HG03439 (cell line): ENCODE results near the gene SMURF1.
"Not testable (repeated sequence)": the region's sequence is repeated elsewhere in the genome, so short reads cannot be mapped to it uniquely, and the experiment has no call there.

Experiments
- ATAC-seq: cut with Tn5 transposase; IDR thresholded peaks from one replicate; pipeline ENCODE4 v1.9.1; 2021; ENCODE audit warnings: mild to moderate bottlenecking, moderate library complexity; ENCODE audit not compliant: unreplicated experiment

The SMURF1 gene

GRCh38 chr7:99070361-99070760 lies 73.5 kb downstream of the SMURF1 start:
- ATAC-seq: no peak

GRCh38 chr7:99061001-99061776 lies 82.7 kb downstream of the SMURF1 start:
- no peak for ATAC-seq

DNA sequence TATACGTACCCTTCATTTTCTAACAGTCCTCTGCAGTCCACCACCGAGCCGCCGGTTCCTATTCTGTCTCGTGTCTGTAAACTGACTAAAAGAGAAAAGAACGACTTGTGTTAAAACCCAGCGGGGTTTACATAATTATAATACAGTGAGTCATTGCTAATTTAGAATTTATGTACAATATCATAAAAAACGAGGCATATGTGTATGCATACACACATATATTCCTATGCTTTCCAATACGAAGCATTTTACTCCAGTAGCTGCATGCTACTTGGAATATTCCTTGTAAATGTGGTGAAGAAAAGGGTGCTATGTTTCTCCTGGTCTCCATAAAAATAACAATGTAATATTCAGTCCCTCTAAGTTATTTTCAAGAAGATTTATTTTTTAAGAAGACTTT lies 89.1 kb downstream of the SMURF1 start:
- ATAC-seq: no peak

GRCh38 chr7:99050971-99051370 lies 92.9 kb downstream of the SMURF1 start:
- ATAC-seq: no peak

DNA sequence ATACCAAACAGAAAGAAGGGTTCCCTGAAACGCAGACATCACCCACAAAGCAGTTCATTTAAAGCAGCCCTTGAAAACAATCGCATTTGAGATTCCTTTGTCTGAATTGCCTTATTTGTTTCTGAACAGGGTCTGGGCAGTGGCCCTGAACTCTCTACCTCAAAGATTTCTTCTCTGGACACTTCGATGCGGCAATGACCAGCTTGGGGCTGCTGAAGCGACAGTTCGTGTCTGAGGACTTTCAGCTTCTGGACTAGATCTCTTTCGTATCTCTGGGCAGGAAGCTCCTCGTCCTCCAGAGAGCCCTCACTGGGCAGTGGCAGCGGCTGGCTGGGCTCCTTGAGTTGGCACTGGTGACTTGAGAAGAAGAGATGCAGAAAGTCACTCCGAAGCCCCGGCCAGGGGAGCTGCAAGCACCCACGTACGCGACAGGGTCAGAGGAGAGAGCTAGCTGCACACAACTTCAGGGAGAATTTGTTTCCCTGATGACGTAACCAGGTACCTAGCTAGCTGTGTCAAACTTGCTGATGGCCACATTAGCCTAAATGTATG lies 96.3 kb downstream of the SMURF1 start:
- ATAC-seq: no peak

DNA sequence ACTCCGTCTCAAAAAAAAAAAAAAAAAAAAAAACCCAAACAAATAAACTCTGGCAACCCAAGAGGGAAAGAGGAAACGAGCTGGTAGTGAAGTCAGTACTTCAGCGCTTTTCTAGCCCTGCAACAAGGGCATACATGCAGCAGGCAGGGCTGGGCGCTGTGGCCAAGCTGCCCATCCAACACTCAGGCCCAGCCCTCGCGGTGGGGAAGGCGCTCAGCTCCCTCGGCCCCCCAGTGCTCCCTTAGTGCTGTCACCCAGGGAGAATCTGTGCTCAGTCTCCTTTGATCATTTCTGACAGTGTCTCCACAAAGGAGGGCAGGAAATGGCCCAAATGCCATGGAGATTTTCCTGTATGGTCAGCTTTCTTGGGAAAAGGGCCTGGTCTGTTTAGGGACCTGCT lies 97.2 kb downstream of the SMURF1 start:
- ATAC-seq: no peak

DNA sequence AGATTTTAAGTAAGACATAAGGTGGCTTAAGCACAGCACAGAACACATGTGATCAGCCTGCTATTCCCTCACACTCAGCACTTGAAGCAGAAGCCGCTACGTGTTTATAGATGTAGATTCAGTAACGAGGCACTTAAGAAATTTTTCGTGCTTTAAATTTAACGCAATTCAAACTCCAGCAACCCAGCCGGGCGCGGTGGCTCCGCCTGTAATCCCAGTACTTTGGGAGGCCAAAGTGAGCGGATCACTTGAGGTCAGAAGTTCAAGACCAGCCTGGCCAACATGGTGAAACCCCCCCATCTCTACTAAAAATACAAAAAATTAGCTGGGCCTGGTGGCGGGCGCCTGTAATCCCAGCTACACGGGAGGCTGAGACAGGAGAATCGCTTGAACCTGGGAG lies 97.6 kb downstream of the SMURF1 start:
- ATAC-seq: not testable (repeated sequence)

- ATAC-seq: not testable (repeated sequence)
Observed at GRCh38 chr7:99044858-99045257, 99.0 kb downstream of the SMURF1 start.

GRCh38 chr7:99042957-99043356 lies 101.0 kb downstream of the SMURF1 start:
- no peak for ATAC-seq

- ATAC-seq: no peak
Observed at GRCh38 chr7:99041526-99041925, 102.4 kb downstream of the SMURF1 start.

- ATAC-seq: no peak
Observed at GRCh38 chr7:99040104-99040958, 103.6 kb downstream of the SMURF1 start.

DNA sequence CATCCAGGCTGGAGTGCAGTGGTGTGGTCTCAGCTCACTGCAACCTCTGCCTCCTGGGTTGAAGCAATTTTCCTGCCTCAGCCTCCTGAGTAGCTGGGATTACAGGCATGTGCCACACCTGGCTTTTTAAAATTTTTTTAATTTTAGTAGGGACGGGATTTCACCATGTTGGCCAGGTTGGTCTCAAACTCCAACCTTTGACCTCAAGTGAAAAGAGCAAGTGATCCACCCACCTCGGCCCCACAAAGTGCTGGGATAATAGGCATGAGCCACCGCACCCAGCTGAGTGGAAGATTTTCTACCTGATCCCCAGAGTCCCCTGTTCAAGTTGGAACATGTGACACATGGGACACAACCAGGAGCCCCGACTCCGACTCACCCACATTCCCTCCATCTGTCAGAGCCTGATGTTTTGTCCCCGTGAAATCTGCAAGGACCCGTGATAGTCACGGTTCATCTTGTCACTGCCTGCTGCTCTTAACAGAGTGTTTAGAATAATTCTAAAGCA lies 104.5 kb downstream of the SMURF1 start:
- ATAC-seq: no peak

GRCh38 chr7:99038086-99038855 lies 105.6 kb downstream of the SMURF1 start:
- ATAC-seq: no peak

DNA sequence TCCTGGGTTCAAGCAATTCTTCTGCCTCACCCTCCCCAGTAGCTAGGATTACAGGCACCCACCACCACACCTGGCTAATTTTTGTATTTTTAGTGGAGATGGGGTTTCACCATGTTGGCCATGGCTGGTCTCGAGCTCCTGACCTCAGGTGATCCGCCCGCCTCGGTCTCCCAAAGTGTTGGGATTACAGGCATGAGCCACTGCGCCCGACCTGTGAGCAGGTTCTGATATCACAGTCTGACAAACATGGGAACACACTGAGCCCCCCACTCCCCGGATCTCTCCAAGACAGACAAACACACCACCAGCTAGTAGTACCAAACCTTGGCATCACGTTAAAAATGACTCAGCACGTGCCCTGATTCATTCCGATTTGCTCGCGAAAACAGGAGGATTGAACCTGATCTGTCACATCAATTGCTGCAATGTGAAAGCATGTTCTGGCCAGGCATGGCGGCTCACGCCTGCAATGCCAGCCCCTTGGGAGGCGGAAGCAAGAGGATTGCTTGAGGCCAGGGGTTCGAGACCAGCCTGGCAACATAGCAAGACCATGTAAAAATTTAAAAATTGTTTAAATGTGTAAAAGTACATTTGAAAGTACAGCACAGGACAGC lies 106.5 kb downstream of the SMURF1 start:
- ATAC-seq: no peak

DNA sequence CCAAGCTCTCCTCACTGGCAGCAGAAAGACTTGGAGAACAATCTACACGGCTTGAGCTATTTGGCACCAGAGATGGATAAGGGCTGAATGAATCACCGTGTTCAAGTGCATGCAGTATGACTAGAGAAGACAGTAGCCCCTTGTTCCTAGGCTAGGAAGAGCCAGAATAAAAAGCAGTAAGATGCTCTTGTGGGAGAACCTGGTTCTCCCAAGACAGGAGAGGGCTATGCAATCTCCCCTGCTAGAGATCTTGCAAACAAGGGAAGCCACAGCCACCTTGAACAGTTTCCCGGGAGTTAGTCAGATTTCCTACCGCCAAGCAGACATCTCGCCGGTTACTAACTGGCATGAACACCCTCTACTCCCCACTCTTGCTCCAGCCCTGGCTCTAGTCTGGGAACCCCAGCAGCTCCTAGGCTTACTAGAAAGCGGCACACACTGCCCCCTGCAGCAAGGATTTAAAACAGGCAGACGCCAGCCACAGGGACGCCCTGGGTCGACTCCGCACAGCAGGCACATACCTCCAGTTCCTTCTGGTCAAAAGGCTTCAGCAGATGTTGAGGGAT lies 107.3 kb downstream of the SMURF1 start:
- ATAC-seq: no peak

DNA sequence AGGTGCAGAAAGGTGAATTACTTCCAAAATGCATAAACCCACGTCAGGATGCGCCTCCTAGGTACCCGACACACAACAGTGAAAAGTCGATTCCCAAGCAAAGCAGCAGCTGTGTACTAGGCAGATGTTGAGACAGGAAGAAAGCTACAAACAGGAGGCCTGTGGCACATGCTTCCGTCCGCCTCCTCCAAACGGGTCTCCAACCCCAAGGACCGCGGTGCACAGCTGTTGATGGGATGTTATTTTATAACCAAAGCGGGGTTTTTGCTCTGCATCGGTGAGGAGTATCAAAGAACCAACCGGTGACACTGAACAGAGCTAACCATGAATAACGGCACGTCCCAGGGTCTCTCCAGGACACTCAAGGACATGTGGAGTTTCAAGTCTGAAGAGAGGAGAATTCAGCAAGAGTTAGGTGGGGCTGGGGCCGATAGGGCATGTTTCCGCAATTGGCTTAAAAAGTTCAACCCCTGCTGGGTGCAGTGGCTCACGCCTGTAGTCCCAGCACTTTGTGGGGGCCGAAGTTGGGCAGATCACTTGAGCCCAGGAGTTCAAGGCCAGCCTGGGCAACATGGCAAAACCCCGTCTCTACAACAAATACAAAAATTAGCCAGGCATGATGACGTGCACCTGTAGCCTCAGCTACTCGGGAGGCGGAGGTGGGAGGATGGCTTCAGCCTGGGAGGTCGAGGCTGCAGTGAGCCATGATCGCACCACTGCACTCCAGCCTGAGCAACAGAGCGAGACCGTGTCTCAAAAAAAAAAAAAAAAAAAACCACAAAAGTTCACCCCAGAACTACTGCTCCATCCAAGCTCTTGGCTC lies 108.0 kb downstream of the SMURF1 start:
- ATAC-seq: no peak

GRCh38 chr7:99034932-99035722 lies 108.8 kb downstream of the SMURF1 start:
- no peak for ATAC-seq

- ATAC-seq: no peak
Observed at GRCh38 chr7:99033765-99034164, 110.1 kb downstream of the SMURF1 start.
